GM23248 (cell line): ENCODE measurements around the gene TOMM70.

Source experiments
- EZH2 ChIP-seq: fragments of 200-600 bp; sonication (generic); IDR thresholded peaks from 2 replicates; pipeline ENCODE4 v1.6.1; 2018; ENCODE audit warnings: antibody characterized with exemption, mild to moderate bottlenecking; ENCODE audit not compliant: insufficient read depth, poor library complexity, severe bottlenecking
- EZH2phosphoT487 ChIP-seq: fragments of 200-600 bp; sonication (generic); IDR thresholded peaks from 2 replicates; pipeline ENCODE4 v1.6.1; 2018; ENCODE audit warnings: antibody characterized with exemption, moderate library complexity, mild to moderate bottlenecking, low read depth; ENCODE audit not compliant: insufficient read depth

- no peak for TF ChIP-seq EZH2phosphoT487
- no peak for TF ChIP-seq EZH2
Observed at GRCh38 chr3:100368441-100368840, 32.4 kb downstream of the TOMM70 start.
